ENCODE data around the gene ADGRL2. TPM values are rescaled to one million over a fixed set of nuclear protein-coding genes. Genes with fewer than 3 reads are reported as not detected.
"Not testable (repeated sequence)": the region's sequence is repeated elsewhere in the genome, so short reads cannot be mapped to it uniquely, and the experiment has no call there.

Gene ADGRL2
- total RNA-seq, 1 donor from 2014 or later: 0.05 TPM

DNA sequence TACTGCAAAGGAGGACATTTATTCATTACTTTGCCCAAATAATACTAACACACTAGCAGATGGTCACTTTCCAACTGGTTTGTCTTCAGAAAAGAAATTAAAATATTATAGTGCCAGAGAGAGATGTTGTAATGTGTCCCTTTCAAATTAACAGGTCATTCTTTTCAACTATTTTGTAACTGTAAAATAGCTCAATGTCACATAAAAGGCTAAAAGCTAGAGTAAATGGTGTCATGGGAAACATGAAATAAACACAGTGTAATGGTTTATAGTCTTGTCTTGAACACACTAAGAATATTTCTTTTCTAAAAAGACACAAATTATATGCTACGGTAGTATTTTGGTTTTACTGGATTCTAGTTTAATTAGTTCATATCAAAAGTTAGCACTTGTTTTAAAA is 77.8 kb downstream of the ADGRL2 start:
- Mint-ChIP-seq H3K27me3 (no peaks in the 10 kb centered on the region), H3K36me3 (ENCODE audit: low read depth) (no peaks in the 10 kb centered on the region), H3K9me3 (no peaks in the 10 kb centered on the region), H3K27ac (no peak overlapping the region), H3K4me3 (no peak overlapping the region), H3K4me1 (no peaks in the 10 kb centered on the region)
- DNase-seq: no peak
- intact Hi-C loops (cut with micrococcal nuclease): no loop called here

DNA sequence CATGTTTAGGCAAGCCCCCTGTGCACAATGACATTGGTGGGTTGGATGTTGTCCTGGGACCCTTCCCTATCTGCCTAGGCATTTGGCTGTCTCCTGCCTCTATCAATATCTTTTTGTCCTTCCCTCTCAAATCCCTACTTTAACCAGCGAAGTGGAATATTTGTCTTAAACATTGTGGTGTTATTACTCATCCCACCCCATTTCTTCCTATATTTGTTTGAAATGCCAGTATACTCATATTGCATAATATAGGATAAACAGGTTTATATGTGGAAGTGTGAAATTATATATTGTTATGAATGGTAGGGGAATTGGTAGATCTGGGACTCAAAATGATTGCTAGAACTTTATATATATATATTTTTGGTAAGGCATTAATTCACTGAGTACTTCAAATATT is 80.0 kb downstream of the ADGRL2 start:
- Mint-ChIP-seq H3K4me3 (no peak overlapping the region), H3K9me3 (no peaks in the 10 kb centered on the region), H3K36me3 (ENCODE audit: low read depth) (no peaks in the 10 kb centered on the region), H3K27ac (no peak overlapping the region), H3K27me3 (no peaks in the 10 kb centered on the region), H3K4me1 (no peaks in the 10 kb centered on the region)
- DNase-seq: no peak
- intact Hi-C loops (cut with micrococcal nuclease): no loop called here

DNA sequence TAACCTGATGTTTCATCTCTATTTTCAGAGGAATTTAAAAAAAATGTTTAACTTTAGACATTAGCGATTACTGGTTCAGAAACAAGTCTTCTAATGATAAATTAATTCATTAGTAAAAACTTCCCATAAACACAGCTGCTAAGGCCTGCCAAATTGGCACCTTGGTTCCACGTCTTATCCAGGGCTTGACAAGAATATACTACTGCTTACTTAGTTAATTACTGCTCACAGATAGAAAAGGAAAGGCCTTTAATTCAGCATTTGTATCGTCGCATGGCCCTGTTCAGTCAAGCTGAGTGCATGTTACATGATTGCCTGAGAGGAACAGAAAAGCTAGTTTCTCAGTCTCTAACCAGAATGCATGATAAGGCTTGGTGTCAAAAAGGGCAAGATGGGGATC is 84.6 kb downstream of the ADGRL2 start:
- no peak for DNase-seq
- Mint-ChIP-seq H3K36me3 (ENCODE audit: low read depth) (no peaks in the 10 kb centered on the region), H3K27me3 (no peaks in the 10 kb centered on the region), H3K27ac (no peak overlapping the region), H3K4me1 (no peaks in the 10 kb centered on the region), H3K4me3 (no peak overlapping the region), H3K9me3 (no peaks in the 10 kb centered on the region)
- intact Hi-C loops (cut with micrococcal nuclease): no loop called here

DNA sequence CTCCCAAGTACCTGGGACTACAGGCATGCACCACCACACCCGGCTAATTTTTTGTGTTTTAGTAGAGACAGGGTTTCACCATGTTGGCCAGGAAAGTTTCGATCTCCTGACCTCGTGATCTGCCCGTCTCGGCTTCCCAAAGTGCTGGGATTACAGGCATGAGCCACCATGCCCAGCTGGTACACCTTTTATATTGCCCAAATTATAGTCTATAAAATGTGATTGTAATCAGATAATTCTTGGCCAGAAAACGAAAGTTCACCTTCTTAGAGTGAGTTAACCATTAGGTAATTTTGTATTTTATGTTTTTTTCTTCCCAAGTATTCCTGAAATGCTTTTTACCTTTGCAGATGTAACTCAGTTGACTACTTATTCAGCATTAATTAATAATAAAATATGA is 85.6 kb downstream of the ADGRL2 start:
- H3K4me1 Mint-ChIP-seq; H3K27me3 Mint-ChIP-seq; H3K4me3 Mint-ChIP-seq; H3K36me3 Mint-ChIP-seq (ENCODE audit: low read depth); H3K27ac Mint-ChIP-seq; intact Hi-C loops (cut with micrococcal nuclease); H3K9me3 Mint-ChIP-seq; DNase-seq: not testable (repeated sequence)

DNA sequence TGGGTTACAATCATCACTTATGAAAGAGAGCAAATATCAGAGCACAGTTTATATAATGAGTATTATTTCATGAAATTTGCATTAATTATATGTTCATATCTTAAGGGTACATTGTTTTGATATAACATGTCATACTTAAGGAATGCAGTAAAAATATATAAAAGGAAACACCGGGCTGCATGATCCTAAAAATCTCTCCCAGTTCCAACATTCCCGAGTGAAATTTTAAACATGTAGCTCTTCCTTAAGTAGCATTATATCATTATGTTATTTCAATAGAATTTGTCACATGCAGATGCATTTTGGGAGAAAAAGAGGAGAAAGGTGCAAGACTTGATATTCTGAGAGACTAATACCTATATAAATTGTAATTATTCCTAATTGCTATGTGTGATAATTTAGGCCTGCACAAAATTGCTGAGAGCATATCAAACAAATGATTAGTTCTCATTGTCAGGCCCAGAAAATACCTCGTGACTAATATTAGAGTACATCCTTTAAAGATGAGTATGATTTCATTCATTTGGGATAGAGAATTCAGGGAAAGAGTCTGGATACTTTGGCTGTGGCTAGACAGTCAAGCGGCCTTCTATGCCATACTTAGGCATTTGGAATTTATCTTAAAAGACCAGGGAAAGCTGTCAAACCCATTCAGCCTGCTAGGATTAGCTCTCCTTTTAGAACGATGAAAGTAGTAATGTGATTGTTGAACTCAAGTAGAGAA is 86.8 kb downstream of the ADGRL2 start:
- Mint-ChIP-seq H3K9me3 (no peaks in the 10 kb centered on the region), H3K27ac (no peak overlapping the region), H3K27me3 (no peaks in the 10 kb centered on the region), H3K4me1 (no peaks in the 10 kb centered on the region), H3K36me3 (ENCODE audit: low read depth) (no peaks in the 10 kb centered on the region), H3K4me3 (no peak overlapping the region)
- DNase-seq: no peak
- intact Hi-C loops (cut with micrococcal nuclease): no loop called here

DNA sequence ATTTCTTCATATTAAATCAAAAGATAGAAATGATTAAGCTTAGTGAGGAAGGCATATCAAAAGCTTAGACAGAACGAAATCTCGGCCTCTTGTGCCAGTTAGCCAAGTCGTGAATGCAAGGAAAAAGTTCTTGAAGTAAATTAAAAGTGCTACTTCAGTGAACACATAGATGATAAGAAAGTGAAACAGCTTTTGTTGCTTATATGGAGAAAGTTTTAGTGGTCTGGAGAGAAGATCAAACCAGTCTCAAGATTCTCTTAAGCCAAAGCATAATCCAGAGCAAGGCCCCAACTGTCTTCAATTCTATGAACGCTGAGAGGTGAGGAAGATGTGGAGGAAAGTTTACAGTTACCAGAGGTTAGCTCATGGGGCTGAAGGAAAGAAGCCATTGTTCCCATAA is 88.4 kb downstream of the ADGRL2 start:
- no peaks in the 10 kb centered on the region for H3K36me3 Mint-ChIP-seq (ENCODE audit: low read depth)
- no peaks in the 10 kb centered on the region for H3K27me3 Mint-ChIP-seq
- no peak for DNase-seq
- intact Hi-C loops (cut with micrococcal nuclease): no loop called here
- H3K4me1 Mint-ChIP-seq: no peaks in the 10 kb centered on the region
- no peak overlapping the region for H3K27ac Mint-ChIP-seq
- H3K9me3 Mint-ChIP-seq: no peaks in the 10 kb centered on the region
- H3K4me3 Mint-ChIP-seq: no peak overlapping the region

DNA sequence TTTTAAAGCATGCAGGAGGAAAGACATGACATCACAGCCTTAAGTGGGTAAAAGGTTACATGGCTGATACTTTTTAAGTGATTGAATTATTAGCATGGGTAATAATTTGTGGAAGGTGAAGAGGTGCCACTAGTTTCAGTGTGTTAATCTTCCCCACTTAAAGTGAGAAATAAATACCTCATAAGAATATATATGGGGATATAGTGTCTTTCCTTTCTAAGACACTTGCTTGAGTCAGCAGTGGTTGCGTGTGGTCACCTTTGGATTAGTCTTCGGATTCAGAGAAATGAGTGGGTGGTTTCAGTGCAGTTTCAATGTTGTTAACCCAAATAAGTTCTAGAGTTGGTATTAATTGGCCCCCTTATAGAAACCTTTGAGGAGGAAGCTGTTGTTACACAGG is 94.1 kb downstream of the ADGRL2 start:
- Mint-ChIP-seq H3K4me1 (no peaks in the 10 kb centered on the region), H3K27ac (no peak overlapping the region)

DNA sequence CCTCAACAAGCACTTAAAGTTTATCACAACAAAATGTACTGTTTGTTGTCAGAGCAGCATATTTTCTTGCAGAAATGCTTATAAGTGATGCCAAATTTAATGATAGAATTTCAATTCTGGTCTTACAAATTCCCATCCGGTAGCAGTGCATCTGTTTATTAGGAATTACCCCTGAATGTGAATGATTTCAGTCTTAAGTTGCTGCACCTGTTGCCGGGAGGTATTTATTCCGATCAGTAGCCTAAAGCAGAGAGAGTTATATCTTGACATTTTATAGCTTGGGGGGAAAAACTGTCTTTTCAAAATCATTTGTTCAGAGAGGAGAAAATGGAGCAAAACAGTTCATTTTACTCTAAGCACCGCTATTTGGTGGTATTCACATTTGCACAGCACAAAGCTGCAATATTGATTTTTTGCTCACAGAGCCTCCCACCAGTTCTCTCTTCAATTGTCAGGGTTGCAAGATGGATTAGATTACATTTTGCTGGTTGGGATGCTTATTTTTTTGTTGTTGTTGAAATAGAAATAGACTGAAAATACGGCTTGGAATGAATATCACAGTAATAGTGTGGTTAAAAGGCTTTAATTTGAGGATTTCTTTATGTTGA is 98.6 kb downstream of the ADGRL2 start:
- no peak for DNase-seq
- H3K4me3 Mint-ChIP-seq: no peak overlapping the region
- no peaks in the 10 kb centered on the region for H3K36me3 Mint-ChIP-seq (ENCODE audit: low read depth)
- no peaks in the 10 kb centered on the region for H3K27me3 Mint-ChIP-seq
- H3K9me3 Mint-ChIP-seq: no peaks in the 10 kb centered on the region
- intact Hi-C loops (cut with micrococcal nuclease): no loop called here
- no peak overlapping the region for H3K27ac Mint-ChIP-seq
- no peaks in the 10 kb centered on the region for H3K4me1 Mint-ChIP-seq

More for the DNA sequence above, 94.1 kb downstream of the ADGRL2 start:
- intact Hi-C loops (cut with micrococcal nuclease): no loop called here
- DNase-seq: no peak
- Mint-ChIP-seq H3K9me3 (no peaks in the 10 kb centered on the region), H3K27me3 (no peaks in the 10 kb centered on the region), H3K36me3 (ENCODE audit: low read depth) (no peaks in the 10 kb centered on the region), H3K4me3 (no peak overlapping the region)

DNA sequence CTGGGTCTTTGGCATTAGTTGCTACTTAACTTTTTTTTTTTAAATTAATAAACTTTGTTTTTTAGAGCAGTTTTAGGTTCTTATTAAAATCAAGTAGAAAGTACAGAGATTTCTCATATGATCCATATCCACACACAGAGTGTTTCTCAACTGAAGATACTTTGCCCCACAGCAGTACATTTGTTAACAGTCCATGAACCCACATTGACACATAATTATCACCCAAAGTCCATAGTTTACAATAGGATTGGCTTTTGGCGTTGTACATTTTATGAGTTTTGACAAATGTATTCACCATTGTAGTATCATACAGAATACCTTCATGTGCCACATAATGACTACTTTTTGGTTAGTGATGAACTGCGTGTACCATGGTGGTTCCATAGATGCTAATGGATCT is 106.8 kb downstream of the ADGRL2 start:
- intact Hi-C loops (cut with micrococcal nuclease): no loop called here

DNA sequence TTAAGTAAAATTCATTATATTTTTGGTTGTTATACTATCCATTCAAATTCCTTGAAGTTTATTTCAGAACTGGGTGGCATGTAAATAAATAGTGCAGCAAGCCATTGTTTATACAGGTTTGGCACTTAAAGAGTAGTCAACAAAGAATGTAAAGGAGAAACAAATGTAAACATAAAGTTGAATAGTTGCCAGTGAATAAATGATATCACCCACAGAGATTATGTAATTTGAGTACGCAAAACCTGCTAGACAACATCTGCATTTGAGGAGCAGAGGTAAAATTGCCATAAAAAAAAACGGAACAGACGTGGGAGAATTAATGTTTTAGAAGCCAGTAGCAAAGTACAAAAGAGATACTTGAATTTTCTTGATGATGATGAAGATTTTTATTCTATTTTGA is 111.6 kb downstream of the ADGRL2 start:
- Mint-ChIP-seq H3K27me3 (no peaks in the 10 kb centered on the region), H3K36me3 (ENCODE audit: low read depth) (no peaks in the 10 kb centered on the region), H3K4me1 (no peaks in the 10 kb centered on the region), H3K9me3 (no peaks in the 10 kb centered on the region), H3K4me3 (no peak overlapping the region), H3K27ac (no peak overlapping the region)
- intact Hi-C loops (cut with micrococcal nuclease): no loop called here
- no peak for DNase-seq

More for the DNA sequence above, 106.8 kb downstream of the ADGRL2 start:
- no peaks in the 10 kb centered on the region for H3K36me3 Mint-ChIP-seq (ENCODE audit: low read depth)
- no peak for DNase-seq
- H3K4me3 Mint-ChIP-seq: no peak overlapping the region
- no peaks in the 10 kb centered on the region for H3K9me3 Mint-ChIP-seq
- no peaks in the 10 kb centered on the region for H3K27me3 Mint-ChIP-seq
- no peaks in the 10 kb centered on the region for H3K4me1 Mint-ChIP-seq
- no peak overlapping the region for H3K27ac Mint-ChIP-seq

DNA sequence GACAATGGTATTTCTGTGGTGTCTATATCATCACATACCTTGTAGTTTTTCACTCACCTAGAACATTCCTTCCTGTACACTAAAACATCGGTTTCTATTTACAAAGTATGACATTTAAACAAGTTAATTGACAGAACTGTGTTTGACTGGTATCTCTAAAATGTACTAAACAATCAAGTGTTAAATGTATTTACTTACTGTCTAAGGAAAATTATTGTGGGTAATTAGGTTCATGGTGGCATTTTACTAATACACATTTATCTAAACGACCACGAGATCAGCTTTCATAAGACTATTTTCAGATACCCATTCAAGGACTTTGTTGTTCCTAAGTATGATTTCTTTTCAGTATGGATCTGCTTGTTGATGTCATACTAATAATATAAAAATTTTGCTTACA is 115.2 kb downstream of the ADGRL2 start:
- intact Hi-C loops (cut with micrococcal nuclease): no loop called here
- Mint-ChIP-seq H3K27me3 (no peaks in the 10 kb centered on the region), H3K4me3 (no peak overlapping the region), H3K4me1 (no peaks in the 10 kb centered on the region), H3K27ac (no peak overlapping the region), H3K9me3 (no peaks in the 10 kb centered on the region), H3K36me3 (ENCODE audit: low read depth) (no peaks in the 10 kb centered on the region)
- no peak for DNase-seq

DNA sequence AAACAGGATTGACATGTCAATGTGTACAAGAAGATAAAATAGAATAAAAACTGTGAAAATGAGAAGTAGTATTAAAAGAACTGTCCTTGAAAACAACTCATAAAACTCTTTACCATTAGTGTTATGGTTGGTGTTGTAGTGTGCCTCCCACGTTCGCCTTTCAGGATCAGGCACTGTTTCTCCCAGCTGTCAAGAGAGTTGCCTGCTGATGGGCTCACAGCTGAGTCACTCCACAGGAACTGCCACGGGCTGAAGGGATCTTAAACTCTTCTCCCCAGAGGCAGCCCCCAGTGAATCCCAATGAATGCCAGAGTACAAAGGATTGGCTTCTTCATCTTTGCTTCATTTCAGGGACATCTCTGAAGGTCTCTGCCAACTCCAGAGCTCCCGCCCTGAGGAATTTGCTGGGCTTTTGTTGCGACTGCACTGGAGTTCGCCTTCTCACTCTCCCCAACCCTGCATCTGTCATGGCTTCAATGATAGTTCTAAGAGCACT is 119.6 kb downstream of the ADGRL2 start:
- Mint-ChIP-seq H3K9me3 (no peaks in the 10 kb centered on the region), H3K36me3 (ENCODE audit: low read depth) (no peaks in the 10 kb centered on the region), H3K27me3 (no peaks in the 10 kb centered on the region), H3K4me1 (no peaks in the 10 kb centered on the region), H3K27ac (no peak overlapping the region), H3K4me3 (no peak overlapping the region)
- no peak for DNase-seq
- intact Hi-C loops (cut with micrococcal nuclease): no loop called here

DNA sequence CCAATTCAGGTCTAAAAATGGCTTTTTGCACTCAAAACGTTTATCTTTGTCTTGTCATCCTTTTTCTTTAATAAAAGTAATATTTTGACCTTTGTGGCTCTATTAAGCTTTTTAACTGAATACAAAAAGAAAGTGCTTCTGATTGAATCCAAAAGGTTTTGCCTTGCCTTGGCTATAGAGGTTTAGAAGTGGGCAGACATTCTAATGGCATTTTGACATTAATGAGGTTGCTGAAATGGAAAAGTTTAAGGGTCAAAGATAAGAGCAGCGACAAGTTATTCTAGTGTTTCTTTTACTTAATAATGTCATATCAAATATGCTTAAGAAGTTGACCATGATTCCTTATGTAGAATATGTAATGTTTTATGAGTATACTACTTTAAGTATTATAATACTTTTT is 120.2 kb downstream of the ADGRL2 start:
- Mint-ChIP-seq H3K27me3 (no peaks in the 10 kb centered on the region), H3K4me3 (no peak overlapping the region), H3K27ac (no peak overlapping the region), H3K9me3 (no peaks in the 10 kb centered on the region), H3K36me3 (ENCODE audit: low read depth) (no peaks in the 10 kb centered on the region), H3K4me1 (no peaks in the 10 kb centered on the region)
- no peak for DNase-seq
- intact Hi-C loops (cut with micrococcal nuclease): no loop called here

DNA sequence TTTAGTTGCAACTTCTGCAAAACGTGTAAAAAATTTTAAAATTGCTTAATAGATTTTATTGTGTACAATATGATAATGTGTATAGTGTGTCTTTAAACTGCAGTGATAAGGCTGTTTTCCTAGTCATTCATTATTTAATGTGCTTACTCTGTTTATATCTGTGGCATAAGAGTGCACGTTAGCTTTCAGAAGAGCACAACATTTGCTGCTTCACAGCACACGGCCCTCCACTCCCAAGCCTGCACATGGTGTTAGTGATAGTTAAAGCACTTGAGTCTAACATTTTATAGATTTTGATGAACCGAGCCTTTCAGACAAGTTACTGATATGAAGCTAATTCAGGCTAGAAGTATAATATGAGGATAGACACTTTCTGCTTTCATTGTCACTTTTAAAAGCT is 120.6 kb downstream of the ADGRL2 start:
- H3K27me3 Mint-ChIP-seq: no peaks in the 10 kb centered on the region
- H3K36me3 Mint-ChIP-seq (ENCODE audit: low read depth): no peaks in the 10 kb centered on the region
- H3K4me3 Mint-ChIP-seq: no peak overlapping the region
- H3K27ac Mint-ChIP-seq: no peak overlapping the region
- no peaks in the 10 kb centered on the region for H3K9me3 Mint-ChIP-seq
- no peaks in the 10 kb centered on the region for H3K4me1 Mint-ChIP-seq
- DNase-seq: no peak
- intact Hi-C loops (cut with micrococcal nuclease): no loop called here

Measured in activated CD4-positive, alpha-beta T cell treated with anti-CD3 and anti-CD28 coated beads, Interleukin-2, amount 10 ng/mL, durations not matched to agents 24 days and 14 days (primary cell).